Cardiac fibroblast (primary cell): ENCODE measurements around the gene HRCT1.
"Not testable (repeated sequence)": the region's sequence is repeated elsewhere in the genome, so short reads cannot be mapped to it uniquely, and the experiment has no call there.

Source experiments
- DNase-seq, 2 donors: peaks; one replicate each; pipeline versions ENCODE4 v3.0.0 to v3.0.0-alpha.2; 2010; ENCODE audit warnings: low read depth in 2 of 2
- H3K4me3 ChIP-seq, 2 donors: replicated peaks in 1 of 2; 1 replicate in 1 of 2; 2 replicates in 1 of 2; pipeline ENCODE4 v1.5.1; 2011; ENCODE audit warnings: low read depth in 2 of 2, low read length in 2 of 2, mild to moderate bottlenecking in 2 of 2, moderate library complexity in 1 of 2
- CTCF ChIP-seq: IDR thresholded peaks from one replicate; pipeline ENCODE4 v1.5.1; 2011; ENCODE audit warnings: low read depth, mild to moderate bottlenecking, low read length, inconsistent platforms

Gene HRCT1

GRCh38 chr9:35909687-35910612 lies 3.9 kb downstream of the HRCT1 start:
- TF ChIP-seq CTCF: no peak
- peak; percentile 47 to 50 for DNase-seq
- peak overlapping the region in 1 of 2 donors; percentile 40 for H3K4me3 ChIP-seq

- peak; percentile 79 to 83 for DNase-seq
- TF ChIP-seq CTCF: peak; percentile 70
- peak overlapping the region in 1 of 2 donors; percentile 40 for H3K4me3 ChIP-seq
These were observed 4.8 kb downstream of the HRCT1 start for GRCh38 chr9:35910613-35911359.

- peak overlapping the region in 1 of 2 donors; percentile 30 for H3K4me3 ChIP-seq
- no peak for TF ChIP-seq CTCF
- DNase-seq: no peak
These were observed 5.7 kb downstream of the HRCT1 start for GRCh38 chr9:35911690-35912089.

GRCh38 chr9:35912791-35913400 lies 6.9 kb downstream of the HRCT1 start:
- TF ChIP-seq CTCF: no peak
- H3K4me3 ChIP-seq: peak overlapping the region in 1 of 2 donors; percentile 21

GRCh38 chr9:35913429-35913828 lies 7.4 kb downstream of the HRCT1 start:
- not testable (repeated sequence) for DNase-seq, H3K4me3 ChIP-seq

More at GRCh38 chr9:35912791-35913400, 6.9 kb downstream of the HRCT1 start:
- DNase-seq: no peak

- TF ChIP-seq CTCF: no peak
- H3K4me3 ChIP-seq: no peak overlapping the region
- DNase-seq: peak; percentile 42 to 70
These were observed 8.4 kb downstream of the HRCT1 start for GRCh38 chr9:35914301-35914807.
